GM21367 (cell line): Measurements from ENCODE around the gene LMNTD2.
"Not testable (repeated sequence)": the region's sequence is repeated elsewhere in the genome, so short reads cannot be mapped to it uniquely, and the experiment has no call there.

Source experiments
- ATAC-seq: cut with Tn5 transposase; IDR thresholded peaks from one replicate; pipeline ENCODE4 v1.9.1; 2021; ENCODE audit not compliant: unreplicated experiment

LMNTD2 gene

DNA sequence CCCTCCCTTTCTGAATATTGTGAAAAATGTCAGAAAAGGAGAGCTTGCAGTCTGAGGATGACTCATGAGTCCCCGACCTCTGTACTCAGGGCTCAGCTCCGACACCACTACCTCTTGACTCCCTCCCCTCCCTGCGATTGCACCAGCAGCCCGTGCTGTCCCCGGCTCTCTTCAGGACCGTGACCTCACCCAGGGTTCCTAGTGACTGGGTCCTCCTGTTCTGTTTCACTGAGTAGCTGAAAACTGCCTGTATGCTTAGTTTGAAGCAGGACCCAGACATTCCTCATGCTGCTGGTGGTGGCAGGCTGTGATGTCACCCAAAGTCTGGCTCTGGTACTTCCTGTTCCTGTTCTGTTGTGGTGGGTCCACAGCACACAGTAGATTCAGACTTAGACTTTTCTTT, 27.4 kb upstream of the LMNTD2 start:
- no peak for ATAC-seq

GRCh38 chr11:587546-587945, 27.0 kb upstream of the LMNTD2 start:
- no peak for ATAC-seq

DNA sequence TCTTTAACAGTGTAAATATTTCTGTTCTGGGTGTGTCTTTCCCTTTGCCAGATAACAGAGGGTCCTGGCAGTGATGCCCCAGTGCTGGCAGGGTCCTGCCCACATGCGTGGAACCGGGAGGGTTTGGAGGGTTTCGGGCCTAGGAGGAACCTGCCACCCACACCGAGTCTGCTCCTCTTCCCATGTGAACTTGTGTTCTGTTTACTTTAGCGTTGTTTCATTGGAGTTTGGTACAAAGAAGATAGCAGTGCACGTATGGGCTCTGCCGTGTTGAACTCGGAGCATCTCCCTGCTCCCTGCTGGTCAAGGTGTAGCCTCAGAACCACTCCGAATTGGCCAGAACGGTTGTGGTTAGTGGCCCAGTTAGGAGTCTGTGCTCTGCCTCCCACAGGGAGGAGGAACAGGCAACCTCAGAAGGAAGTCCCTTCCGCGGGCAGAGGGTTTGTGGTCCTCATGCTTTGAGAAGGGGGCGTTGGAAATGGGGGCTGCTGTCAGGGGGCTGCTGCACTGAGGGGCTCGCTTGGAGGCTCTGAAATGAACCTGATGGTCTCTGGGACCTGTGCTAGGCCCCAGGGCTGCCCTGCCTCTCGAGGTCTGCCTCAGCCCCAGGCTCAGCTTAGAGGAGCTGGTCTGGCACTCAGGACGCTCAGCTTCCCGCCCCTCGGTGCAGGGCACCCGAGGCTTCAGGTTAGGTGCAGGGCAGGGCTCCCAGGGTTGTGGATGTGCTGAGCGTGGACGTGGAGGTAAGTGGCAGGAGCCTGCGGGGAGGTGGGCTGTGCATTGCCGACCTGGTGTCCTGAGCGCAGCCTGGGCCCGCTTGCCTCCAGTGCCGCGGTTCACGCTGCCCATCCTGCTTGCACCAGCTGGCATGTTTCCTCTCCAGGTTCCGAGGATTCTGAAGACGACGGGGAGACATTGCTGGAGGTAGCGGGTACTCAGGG, 26.1 kb upstream of the LMNTD2 start:
- ATAC-seq: no peak

DNA sequence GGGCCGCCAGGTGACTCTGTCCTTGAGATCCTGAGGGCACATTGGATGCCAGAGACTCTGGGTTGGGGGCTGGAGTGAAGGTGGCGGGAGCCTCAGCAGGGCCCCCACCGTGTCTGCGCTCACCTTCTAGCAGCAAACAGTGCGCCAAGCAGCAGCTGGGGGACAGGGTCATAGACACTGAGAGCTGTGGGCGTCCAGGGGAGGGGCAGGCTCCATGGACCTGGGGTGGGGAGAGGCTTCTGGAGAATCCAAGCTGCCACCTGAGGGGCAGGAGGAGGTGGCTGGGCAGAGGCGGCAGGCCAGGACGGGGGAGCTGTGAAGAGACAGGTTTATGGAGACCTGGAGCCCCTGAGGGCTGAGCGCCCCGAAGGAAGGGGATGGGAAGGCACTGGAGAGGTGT, 23.7 kb upstream of the LMNTD2 start:
- ATAC-seq: no peak

DNA sequence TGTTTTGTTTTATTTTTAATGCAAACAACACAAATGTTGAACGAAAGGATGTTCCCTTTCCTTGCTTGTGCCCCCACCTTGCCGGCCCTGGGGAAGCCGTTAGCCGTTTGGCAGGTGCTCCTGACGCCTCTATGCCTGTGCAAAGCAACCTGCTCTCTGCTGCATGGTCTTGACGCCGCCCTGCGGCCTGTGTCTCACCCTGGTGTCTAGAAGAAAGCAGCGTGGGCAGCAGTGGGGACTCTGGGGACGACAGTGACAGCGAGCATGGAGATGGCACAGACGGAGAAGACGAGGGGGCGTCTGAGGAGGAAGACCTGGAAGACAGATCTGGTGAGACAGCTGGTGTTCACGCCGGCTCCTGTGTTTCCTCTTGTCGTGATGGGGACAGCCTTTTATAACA, 21.2 kb upstream of the LMNTD2 start:
- no peak for ATAC-seq

GRCh38 chr11:581342-581741, 20.8 kb upstream of the LMNTD2 start:
- ATAC-seq: no peak

GRCh38 chr11:579830-580601, 19.5 kb upstream of the LMNTD2 start:
- ATAC-seq: no peak

GRCh38 chr11:578276-579035, 17.9 kb upstream of the LMNTD2 start:
- ATAC-seq: no peak

DNA sequence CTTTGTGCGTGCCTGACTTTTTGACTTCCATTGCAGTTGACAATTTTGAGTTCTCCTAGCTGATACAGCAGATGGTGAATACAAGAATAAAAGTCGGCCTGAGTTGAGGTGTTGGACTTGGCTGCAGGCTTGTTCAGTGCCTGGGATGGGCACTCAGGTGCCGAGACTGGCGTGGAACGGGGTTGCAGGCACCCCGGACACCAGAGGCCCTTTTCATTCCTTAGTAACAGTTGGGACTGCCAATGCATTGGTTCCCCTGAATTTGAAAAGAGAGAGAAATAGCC, 17.0 kb upstream of the LMNTD2 start:
- no peak for ATAC-seq

- no peak for ATAC-seq
These were observed 16.5 kb upstream of the LMNTD2 start for GRCh38 chr11:576811-577610.

DNA sequence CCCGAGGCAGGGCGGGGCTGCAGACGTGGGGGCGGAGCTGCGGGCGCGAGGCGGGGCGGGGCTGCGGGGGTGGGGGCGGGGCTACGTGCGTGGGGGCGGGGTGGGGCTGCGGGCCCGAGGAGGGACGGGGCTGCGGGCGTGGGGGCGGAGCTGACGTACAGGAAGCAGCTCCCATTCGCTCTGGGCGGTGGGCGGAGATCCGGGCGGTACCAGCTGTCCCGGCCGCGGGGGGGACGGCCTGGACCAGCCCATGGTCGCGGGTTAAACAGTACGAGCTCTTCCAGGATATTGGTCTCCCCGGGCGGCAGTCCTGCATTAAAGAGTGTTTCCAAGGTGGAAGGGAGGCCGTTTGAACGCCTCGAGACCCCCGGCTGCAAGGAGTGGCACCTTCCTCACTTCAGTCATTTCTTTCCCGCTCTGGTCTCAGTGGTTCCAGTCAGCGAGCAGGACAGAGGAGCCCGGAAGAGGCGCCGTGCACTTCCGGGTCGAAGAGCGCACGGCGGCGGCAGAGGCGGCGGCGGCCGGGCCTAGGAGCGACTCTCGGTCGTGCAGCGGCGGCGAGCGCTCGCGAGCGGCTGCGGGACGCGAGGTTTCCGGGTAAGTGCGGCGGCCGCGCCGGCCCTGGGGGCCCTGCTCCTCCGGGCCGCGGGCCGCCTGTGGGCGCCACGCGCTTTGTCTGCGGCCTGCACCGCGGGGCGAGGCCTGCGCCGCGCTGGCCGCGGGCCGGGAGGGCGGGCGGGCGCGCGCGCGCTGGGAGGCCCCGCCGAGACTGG, 15.6 kb upstream of the LMNTD2 start, which contains the start of gene PHRF1:
PHRF1 (plus strand) TSS at position 475 of the 773 bp plus-strand sequence. CDS start 5,043 bp downstream, outside the sequence.
- peak; percentile 73 for ATAC-seq

DNA sequence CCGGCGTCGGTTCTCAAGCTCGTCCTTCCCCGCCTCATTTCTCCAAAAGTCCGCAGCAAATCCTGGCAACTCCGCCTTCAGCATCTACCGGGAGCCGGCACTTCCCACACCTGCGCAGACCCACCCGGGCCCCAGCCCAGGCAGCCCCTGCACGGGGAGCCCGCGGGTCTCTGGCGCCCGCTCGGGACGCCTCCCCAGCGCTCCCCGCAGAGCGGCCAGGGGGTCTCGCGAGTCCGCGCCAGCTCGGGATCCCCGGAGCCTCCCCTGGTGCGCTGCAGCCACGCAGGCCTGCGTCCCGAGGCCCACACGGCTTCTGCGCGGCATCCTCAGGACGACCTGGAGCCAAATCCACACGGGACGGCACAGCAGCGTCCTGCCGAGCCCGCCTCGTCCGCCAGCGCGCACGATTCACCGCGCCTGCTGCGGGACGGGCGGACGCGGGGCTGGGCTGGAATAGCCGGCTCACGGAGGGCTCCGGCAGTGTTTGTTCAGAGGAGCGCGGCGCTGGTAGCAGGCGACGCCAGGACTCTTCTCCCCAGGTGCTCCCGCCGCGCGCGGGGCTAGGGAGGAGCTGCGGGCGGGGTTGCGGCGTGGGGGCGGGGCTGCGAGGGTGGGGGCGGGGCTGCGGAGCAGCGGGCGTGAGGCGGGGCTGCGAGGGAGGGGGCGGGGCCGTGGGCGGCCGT, 14.9 kb upstream of the LMNTD2 start:
- peak; percentile 35 for ATAC-seq

DNA sequence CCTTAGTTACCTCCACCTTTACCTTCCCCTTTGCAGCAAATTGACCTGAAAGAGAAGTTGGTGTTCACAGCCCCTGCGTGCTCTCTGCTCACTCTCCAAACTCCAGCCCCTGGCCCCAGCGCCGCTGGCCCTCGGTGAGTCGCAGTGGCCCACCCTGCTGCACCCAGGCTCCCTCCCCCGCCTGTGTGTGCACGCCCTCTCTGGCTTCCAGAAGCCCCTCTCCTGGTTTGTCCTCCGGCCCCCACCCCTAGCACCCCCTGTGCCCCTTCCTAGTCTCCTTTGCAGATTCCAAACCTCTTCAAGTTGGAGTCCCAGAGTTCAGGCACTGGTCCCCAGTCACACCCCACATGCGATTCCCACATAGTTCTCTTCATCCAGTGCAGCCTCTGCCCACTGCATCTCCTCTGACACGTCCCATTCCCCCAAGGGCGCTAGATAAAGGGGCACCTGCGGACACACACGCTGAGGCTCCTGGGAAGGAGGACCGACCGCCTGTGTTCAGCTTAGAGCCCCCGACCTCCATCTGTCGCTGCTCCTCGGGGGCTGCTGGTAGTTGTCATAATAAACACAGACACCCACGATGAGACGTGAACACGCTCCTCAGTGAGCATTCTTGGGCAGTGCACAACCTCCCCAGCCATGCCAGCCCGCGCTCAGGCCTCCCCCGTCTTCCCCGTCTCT, 14.2 kb upstream of the LMNTD2 start:
- no peak for ATAC-seq

DNA sequence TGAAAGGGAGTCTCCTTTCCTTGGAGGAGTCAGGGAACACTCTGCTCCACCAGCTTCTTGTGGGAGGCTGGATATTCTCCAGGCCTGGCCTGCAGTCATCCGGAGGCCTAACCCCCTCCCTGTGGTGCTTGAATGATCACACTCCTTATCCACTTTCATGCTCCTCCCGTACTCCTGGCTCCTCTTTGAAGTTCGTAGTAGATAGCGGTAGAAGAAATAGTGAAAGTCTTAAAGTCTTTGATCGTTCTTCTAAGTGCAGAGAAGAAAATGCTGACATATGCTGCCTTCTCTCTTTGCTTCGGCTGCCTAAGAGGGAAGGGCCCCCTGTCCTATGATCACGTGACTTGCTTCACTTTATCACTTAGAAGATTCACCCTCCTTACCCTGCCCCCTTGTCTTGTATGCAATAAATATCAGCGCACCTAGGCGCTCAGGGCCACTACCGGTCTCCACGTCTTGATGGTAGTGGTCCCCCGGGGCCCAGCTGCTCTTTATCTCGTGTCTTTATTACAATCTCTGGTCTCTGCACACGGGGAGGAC, 13.6 kb upstream of the LMNTD2 start:
- not testable (repeated sequence) for ATAC-seq

DNA sequence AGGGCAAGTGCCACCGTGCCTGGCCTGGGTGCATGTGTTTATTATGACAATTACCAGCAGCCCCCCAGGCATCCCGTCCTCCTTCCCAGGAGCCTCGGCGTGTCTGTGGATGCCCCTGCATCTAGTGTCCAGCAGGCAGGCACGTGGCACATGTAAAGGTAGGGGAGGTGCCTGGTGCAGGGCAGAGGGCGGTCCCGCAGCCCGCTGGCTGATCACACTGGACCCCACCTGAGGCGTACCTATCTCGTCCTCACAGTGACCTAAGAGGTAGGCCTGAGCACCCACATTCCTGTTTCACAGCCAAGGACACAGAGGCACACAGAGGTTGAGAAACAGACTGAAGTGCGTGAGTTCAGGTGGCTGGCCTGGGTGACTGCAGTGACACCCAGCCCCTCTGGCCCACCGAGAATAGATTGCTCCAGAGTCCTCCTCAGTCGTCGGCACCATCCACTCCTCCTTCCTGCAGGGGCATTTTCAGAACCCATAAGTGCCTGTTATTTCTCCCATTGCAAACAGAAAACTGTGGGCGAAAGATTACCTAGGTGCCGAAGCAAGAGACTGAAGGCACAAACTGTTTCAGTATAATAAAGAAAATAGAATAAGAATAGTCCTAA, 12.7 kb upstream of the LMNTD2 start:
- no peak for ATAC-seq

GRCh38 chr11:571802-572185, 11.3 kb upstream of the LMNTD2 start:
- ATAC-seq: no peak

- no peak for ATAC-seq
These were observed 8.8 kb upstream of the LMNTD2 start for GRCh38 chr11:569158-569885.
